Stimulated activated CD4-positive, alpha-beta T cell treated with anti-CD3 and anti-CD28 coated beads, Interleukin-15, amount 100 ng/mL, for 1 hour (primary cell): Measurements from ENCODE around the gene EIF3K.
"Not testable (repeated sequence)": the region's sequence is repeated elsewhere in the genome, so short reads cannot be mapped to it uniquely, and the experiment has no call there.

Experiments used
- DNase-seq, 2 donors: peaks; one replicate each; pipeline ENCODE4 v3.0.0-alpha.2; 2020; ENCODE audit warnings: low read depth in 1 of 2, low spot score in 1 of 2

EIF3K gene

GRCh38 chr19:38618590-38619360 is at the start of gene EIF3K:
Gene EIF3K, plus strand, starts transcription at chr19:38619188. Its CDS starts 81 bp downstream, at chr19:38619269.
- DNase-seq, result peak; percentile 96 to 98

- no peak for DNase-seq
Measured at GRCh38 chr19:38569368-38569983, 49.5 kb upstream of the EIF3K start.

- DNase-seq, result no peak
Measured at GRCh38 chr19:38571682-38572081, 47.3 kb upstream of the EIF3K start.

- DNase-seq, result no peak
Measured at GRCh38 chr19:38577826-38578225, 41.2 kb upstream of the EIF3K start.

- DNase-seq, result not testable (repeated sequence)
Measured at GRCh38 chr19:38579304-38579703, 39.7 kb upstream of the EIF3K start.

GRCh38 chr19:38580080-38580479 is 38.9 kb upstream of the EIF3K start:
- DNase-seq, result no peak

- no peak for DNase-seq
Measured at GRCh38 chr19:38583219-38583984, 35.6 kb upstream of the EIF3K start.

GRCh38 chr19:38583985-38584305 is 35.0 kb upstream of the EIF3K start:
- no peak for DNase-seq

GRCh38 chr19:38587562-38587961 is 31.4 kb upstream of the EIF3K start:
- no peak for DNase-seq

GRCh38 chr19:38588041-38588440 is 30.9 kb upstream of the EIF3K start:
- no peak for DNase-seq

- no peak for DNase-seq
Measured at GRCh38 chr19:38592940-38593339, 26.0 kb upstream of the EIF3K start.

GRCh38 chr19:38596057-38596981 is 22.7 kb upstream of the EIF3K start:
- no peak for DNase-seq

GRCh38 chr19:38597075-38597474 is 21.9 kb upstream of the EIF3K start:
- DNase-seq, result no peak

GRCh38 chr19:38599722-38600121 is 19.3 kb upstream of the EIF3K start:
- DNase-seq, result no peak

GRCh38 chr19:38602856-38603255 is 16.1 kb upstream of the EIF3K start:
- not testable (repeated sequence) for DNase-seq

GRCh38 chr19:38606131-38606530 is 12.9 kb upstream of the EIF3K start:
- no peak for DNase-seq

GRCh38 chr19:38614289-38614688 is 4.7 kb upstream of the EIF3K start:
- DNase-seq, result no peak

GRCh38 chr19:38615007-38615581 is 3.9 kb upstream of the EIF3K start:
- DNase-seq, result no peak

GRCh38 chr19:38616265-38616664 is 2.7 kb upstream of the EIF3K start:
- no peak for DNase-seq

GRCh38 chr19:38617283-38617763 is 1.7 kb upstream of the EIF3K start:
- DNase-seq, result peak in 1 of 2 donors; percentile 4
